Measurements from ENCODE around the gene AKNA.

GRCh38 chr9:114362394-114362793, 25.4 kb downstream of the AKNA start:
- TF ChIP-seq GATA3 (IDR thresholded peaks at IDR 0.05; ENCODE audit: low read depth, low read length) (no peak), GATA2 (IDR thresholded peaks at IDR 0.05; ENCODE audit: low read depth, low read length) (no peak)

Data from SH-SY5Y (cell line).